Measurements from ENCODE around the gene PRSS57.

Gene PRSS57

GRCh38 chr19:738509-739128 lies 43.4 kb upstream of the PRSS57 start:
- TF ChIP-seq CTCF (IDR thresholded peaks at IDR 0.05; ENCODE audit: borderline replicate concordance, insufficient read depth, low read depth, low read length), result no peak
- H3K4me3 ChIP-seq (ENCODE audit: low read depth, low read length), result no peak overlapping the region

- H3K4me3 ChIP-seq (ENCODE audit: low read depth, low read length), result no peak overlapping the region
- peak; percentile 77 for TF ChIP-seq CTCF (IDR thresholded peaks at IDR 0.05; ENCODE audit: borderline replicate concordance, insufficient read depth, low read depth, low read length)
Measured at GRCh38 chr19:737591-738093, 42.4 kb upstream of the PRSS57 start.

- no peak overlapping the region for H3K4me3 ChIP-seq (ENCODE audit: low read depth, low read length)
- no peak for TF ChIP-seq CTCF (IDR thresholded peaks at IDR 0.05; ENCODE audit: borderline replicate concordance, insufficient read depth, low read depth, low read length)
Measured at GRCh38 chr19:736125-736524, 40.9 kb upstream of the PRSS57 start.

GRCh38 chr19:734716-735115 lies 39.5 kb upstream of the PRSS57 start:
- no peak for TF ChIP-seq CTCF (IDR thresholded peaks at IDR 0.05; ENCODE audit: borderline replicate concordance, insufficient read depth, low read depth, low read length)
- H3K4me3 ChIP-seq (ENCODE audit: low read depth, low read length), result no peak overlapping the region

- TF ChIP-seq CTCF (IDR thresholded peaks at IDR 0.05; ENCODE audit: borderline replicate concordance, insufficient read depth, low read depth, low read length), result no peak
Measured at GRCh38 chr19:732148-733069, 37.2 kb upstream of the PRSS57 start.

GRCh38 chr19:731000-731399 lies 35.7 kb upstream of the PRSS57 start:
- TF ChIP-seq CTCF (IDR thresholded peaks at IDR 0.05; ENCODE audit: borderline replicate concordance, insufficient read depth, low read depth, low read length), result no peak
- no peak overlapping the region for H3K4me3 ChIP-seq (ENCODE audit: low read depth, low read length)

More at GRCh38 chr19:732148-733069, 37.2 kb upstream of the PRSS57 start:
- H3K4me3 ChIP-seq (ENCODE audit: low read depth, low read length), result no peak overlapping the region
